ENCODE measurements around the gene FBXW2. TPM values are rescaled to one million over a fixed set of nuclear protein-coding genes. Genes with fewer than 3 reads are reported as not detected.

Gene FBXW2
- total RNA-seq, 1 experiment from 2014 or later, result 62.1 TPM

DNA sequence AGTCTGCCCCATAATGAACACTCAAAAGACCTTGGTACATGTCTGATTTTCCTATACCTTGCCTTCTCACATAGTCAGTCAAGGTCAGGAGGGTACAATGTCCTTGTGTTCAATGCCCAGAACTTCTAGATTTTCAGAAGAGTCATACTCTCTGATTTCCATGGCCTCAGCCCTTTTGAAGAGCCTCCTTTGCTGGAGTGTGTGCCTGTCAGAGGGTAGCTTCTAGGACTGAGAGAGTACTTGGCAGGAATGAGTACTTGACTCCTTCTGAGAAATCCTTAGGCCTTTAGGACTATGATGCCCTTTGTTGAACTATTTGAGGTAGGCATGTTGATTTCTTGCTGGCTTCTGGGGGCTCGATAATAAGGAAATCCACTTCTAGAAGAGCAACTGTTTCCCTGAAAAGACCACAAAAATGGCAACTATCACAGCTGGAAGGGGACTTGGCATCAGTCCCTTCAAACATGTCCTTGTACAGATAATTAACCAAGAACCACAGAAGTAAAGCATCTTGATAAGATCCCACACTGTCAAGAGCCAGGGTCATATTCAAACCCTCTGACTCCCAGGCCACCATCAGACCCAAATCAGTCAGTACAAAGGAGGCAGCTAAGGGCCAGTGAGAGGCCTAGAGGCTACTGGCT is 68.3 kb downstream of the FBXW2 start:
- Mint-ChIP-seq H3K27ac (no peak overlapping the region), H3K4me1 (peaks cover 0 to under 1% of the 10 kb centered on the region in 2 experiments; a peak in 1 of 4 replicates), H3K9me3 (no peaks in the 10 kb centered on the region; a peak in 1 of 5 replicates), H3K4me3 (no peak overlapping the region), H3K36me3 (ENCODE audit: insufficient read depth in 1 of 3, low read depth in 3 of 3) (no peaks in the 10 kb centered on the region), H3K27me3 (ENCODE audit: low read depth) (peaks cover 13% of the 10 kb centered on the region)
- TF ChIP-seq CTCF (conservative IDR thresholded peaks at IDR 0.05), result no peak
- Histone ChIP-seq H4K8ac (replicated peaks; ENCODE audit: insufficient read length, low read depth, low read length) (no peak overlapping the region), H4K5ac (ENCODE audit: insufficient read length, low read depth, low read length) (no peak overlapping the region), H3K4me1 (ENCODE audit: insufficient read depth, low read length) (no peaks in the 10 kb centered on the region), H3T11ph (ENCODE audit: low read length) (no peak overlapping the region), H4K20me1 (ENCODE audit: control insufficient read depth, insufficient read depth, insufficient read length) (no peaks in the 10 kb centered on the region), H3K27ac (ENCODE audit: insufficient read length, low read depth, low read length) (no peak overlapping the region), H3K23me2 (ENCODE audit: insufficient read length, low read depth, low read length, poor library complexity, severe bottlenecking) (no peaks in the 10 kb centered on the region), H3K23ac (ENCODE audit: insufficient read length, low read depth, low read length) (no peak overlapping the region), H3K18ac (ENCODE audit: insufficient read length, low read depth, low read length) (no peak overlapping the region), H2BK12ac (ENCODE audit: insufficient read length, low read depth, low read length) (no peak overlapping the region), H2BK5ac (ENCODE audit: insufficient read length, low read length) (no peak overlapping the region), H3K14ac (ENCODE audit: insufficient read depth, low read length) (no peak overlapping the region), H3K4me2 (ENCODE audit: insufficient read depth, insufficient read length, low read length) (no peak overlapping the region), H3K9me3 (ENCODE audit: control insufficient read depth, low read depth, low read length) (no peaks in the 10 kb centered on the region), H3K79me2 (ENCODE audit: insufficient read depth, low read length) (no peaks in the 10 kb centered on the region), H3K79me1 (ENCODE audit: insufficient read depth, low read depth, low read length, poor library complexity, severe bottlenecking) (no peaks in the 10 kb centered on the region), H2BK120ac (ENCODE audit: low read depth, low read length, poor library complexity, severe bottlenecking) (no peak overlapping the region), H2AK5ac (ENCODE audit: insufficient read length, low read length) (no peak overlapping the region), H3K4ac (ENCODE audit: low read depth, low read length) (no peak overlapping the region), H2BK20ac (ENCODE audit: low read depth, low read length, poor library complexity, severe bottlenecking) (no peak overlapping the region), H2BK15ac (ENCODE audit: low read depth, low read length) (no peak overlapping the region), H3K9ac (ENCODE audit: extremely low read depth, insufficient read length, low read length) (no peak overlapping the region), H3K56ac (ENCODE audit: insufficient read length, low read depth, low read length) (no peak overlapping the region), H4K91ac (ENCODE audit: insufficient read length, low read depth, low read length) (no peak overlapping the region), H2AFZ (ENCODE audit: low read length) (no peak overlapping the region), H3K27me3 (ENCODE audit: insufficient read depth, low read length) (no peaks in the 10 kb centered on the region)
- DNase-seq, result no peak
- no CpG with 5 or more reads among the region's 1 CpG for WGBS (ENCODE audit: extremely low coverage, insufficient read length, low lambda C conversion rate)

Data from H9 (cell line).